Mesothelial cell of epicardium (in vitro differentiated cells): Measurements from ENCODE around the gene LST1. TPM values are rescaled to one million over a fixed set of nuclear protein-coding genes. Genes with fewer than 3 reads are reported as not detected.
"Not testable (repeated sequence)": the region's sequence is repeated elsewhere in the genome, so short reads cannot be mapped to it uniquely, and the experiment has no call there.

Experiments used
- DNase-seq, 2 experiments: peaks; one replicate each; pipeline ENCODE4 v3.0.0; 2021; ENCODE audit warnings: low spot score in 2 of 2; ENCODE audit not compliant: unreplicated experiment in 2 of 2
- H3K27ac Mint-ChIP-seq: 2 replicates; pipeline ENCODE4 v1.8.0; 2021; ENCODE audit warnings: mixed read lengths
- H3K27me3 Mint-ChIP-seq: 2 replicates; pipeline ENCODE4 v1.8.0; 2021; ENCODE audit warnings: low read depth, mixed read lengths
- H3K36me3 Mint-ChIP-seq: 2 replicates; pipeline ENCODE4 v1.8.0; 2021; ENCODE audit warnings: mixed read lengths
- H3K4me1 Mint-ChIP-seq: 2 replicates; pipeline ENCODE4 v1.8.0; 2021; ENCODE audit warnings: mixed read lengths
- H3K4me3 Mint-ChIP-seq: 2 replicates; pipeline ENCODE4 v1.8.0; 2021; ENCODE audit warnings: mild to moderate bottlenecking, moderate library complexity, mixed read lengths
- H3K9me3 Mint-ChIP-seq: 2 replicates; pipeline ENCODE4 v1.8.0; 2021; ENCODE audit warnings: mixed read lengths
- CTCF ChIP-seq: fragments of 200-600 bp; sonication (generic); IDR thresholded peaks from one replicate; pipeline ENCODE4 v1.5.0; 2021; ENCODE audit warnings: antibody characterized with exemption; ENCODE audit not compliant: unreplicated experiment
- total RNA-seq: library from RNA; stranded (reverse); gene quantifications from 3 replicates; pipeline ENCODE4 v1.2.1, GENCODE V29; 2021

The LST1 gene
- total RNA-seq, 1 donor from 2014 or later: 0.60 TPM

- Mint-ChIP-seq H3K9me3 (no peaks in the 10 kb centered on the region), H3K4me3 (no peak overlapping the region), H3K27ac (no peak overlapping the region), H3K36me3 (no peaks in the 10 kb centered on the region), H3K4me1 (no peaks in the 10 kb centered on the region), H3K27me3 (peaks cover 8% of the 10 kb centered on the region)
- no peak for DNase-seq
- no peak for TF ChIP-seq CTCF
Observed at GRCh38 chr6:31588871-31589650, 3.0 kb downstream of the LST1 start.

GRCh38 chr6:31590691-31591090 lies 4.6 kb downstream of the LST1 start:
- not testable (repeated sequence) for H3K9me3 Mint-ChIP-seq, H3K27ac Mint-ChIP-seq, H3K36me3 Mint-ChIP-seq, H3K4me3 Mint-ChIP-seq, DNase-seq, H3K4me1 Mint-ChIP-seq, H3K27me3 Mint-ChIP-seq

- Mint-ChIP-seq H3K9me3 (no peaks in the 10 kb centered on the region), H3K4me1 (no peaks in the 10 kb centered on the region), H3K36me3 (no peaks in the 10 kb centered on the region), H3K27ac (no peak overlapping the region), H3K4me3 (no peak overlapping the region), H3K27me3 (peaks cover 4% of the 10 kb centered on the region)
- no peak for DNase-seq
- TF ChIP-seq CTCF: no peak
Observed at GRCh38 chr6:31592396-31592771, 6.3 kb downstream of the LST1 start.

GRCh38 chr6:31597006-31597405 lies 10.9 kb downstream of the LST1 start:
- Mint-ChIP-seq H3K27ac (no peak overlapping the region), H3K27me3 (no peaks in the 10 kb centered on the region), H3K9me3 (no peaks in the 10 kb centered on the region), H3K4me3 (no peak overlapping the region), H3K4me1 (no peaks in the 10 kb centered on the region), H3K36me3 (no peaks in the 10 kb centered on the region)
- no peak for DNase-seq
- peak; percentile 25 for TF ChIP-seq CTCF

- no peak overlapping the region for H3K27ac Mint-ChIP-seq
- no peak for DNase-seq
- no peaks in the 10 kb centered on the region for H3K36me3 Mint-ChIP-seq
- peaks cover 15% of the 10 kb centered on the region for H3K4me1 Mint-ChIP-seq
- no peaks in the 10 kb centered on the region for H3K9me3 Mint-ChIP-seq
- no peak overlapping the region for H3K4me3 Mint-ChIP-seq
- TF ChIP-seq CTCF: no peak
- H3K27me3 Mint-ChIP-seq: no peaks in the 10 kb centered on the region
Observed at GRCh38 chr6:31607317-31607716, 21.2 kb downstream of the LST1 start.

GRCh38 chr6:31609519-31610406 lies 23.7 kb downstream of the LST1 start:
- Mint-ChIP-seq H3K4me1 (peaks cover 24% of the 10 kb centered on the region), H3K36me3 (no peaks in the 10 kb centered on the region), H3K9me3 (no peaks in the 10 kb centered on the region), H3K4me3 (no peak overlapping the region), H3K27me3 (no peaks in the 10 kb centered on the region), H3K27ac (peak overlapping the region; percentile 37)
- DNase-seq: no peak
- TF ChIP-seq CTCF: no peak
